ENCODE data around the gene PCNX3. TPM values are rescaled to one million over a fixed set of nuclear protein-coding genes. Genes with fewer than 3 reads are reported as not detected.

Gene PCNX3
- total and polyA plus RNA-seq, 2 donors (not counting 3 experiments of a cell fraction or from before 2014, with no cell fraction given): 42.6 to 53.9 TPM

- CTCF ChIA-PET: interaction anchor here (1.3 to 2.8 kb wide), 6 partner anchors 11 to 191 kb away, joined by 3 to 24 read pairs (median 12); partner anchors contain the start of genes AP5B1, PCNX3 and SIPA1
- Histone ChIP-seq H3K27me3 (ENCODE audit: control insufficient read depth in 2 of 2, insufficient read depth in 2 of 2, low read length in 2 of 2) (no peaks in the 10 kb centered on the region), H3K9ac (replicated peaks; ENCODE audit: extremely low read depth, insufficient read depth, low read length) (no peak overlapping the region), H3K4me2 (ENCODE audit: insufficient read depth, low read length) (no peak overlapping the region), H3K9me1 (replicated peaks; ENCODE audit: control insufficient read depth, extremely low read depth, insufficient read depth, low read length) (no peaks in the 10 kb centered on the region), H3K4me1 (ENCODE audit: control insufficient read depth, extremely low read depth, insufficient read depth, low read length) (no peaks in the 10 kb centered on the region), H2AFZ (ENCODE audit: low read depth, low read length) (no peak overlapping the region), H3K9me3 (replicated peaks; ENCODE audit: control insufficient read depth, insufficient read depth, low read length) (no peaks in the 10 kb centered on the region), H3K4me3 (replicated peaks in 1 of 3; ENCODE audit: insufficient read depth in 1 of 3, low read depth in 1 of 3, low read length in 3 of 3) (no peak overlapping the region), H4K20me1 (replicated peaks; ENCODE audit: control insufficient read depth, extremely low read depth, insufficient read depth, low read length) (no peaks in the 10 kb centered on the region), H3K79me2 (ENCODE audit: control insufficient read depth, insufficient read depth, low read length) (no peaks in the 10 kb centered on the region), H3K36me3 (ENCODE audit: control insufficient read depth in 2 of 2, extremely low read depth in 1 of 2, insufficient read depth in 2 of 2, low read length in 2 of 2) (peaks cover 21 to 69% of the 10 kb centered on the region in 2 experiments), H3K27ac (ENCODE audit: insufficient read depth, low read depth, low read length) (no peak overlapping the region)
- POLR2A ChIA-PET: interaction anchor here (0.9 kb wide), 1 partner anchor 11 kb away, joined by 3 read pairs; the partner anchor contains the start of gene SIPA1
- intact Hi-C loops (cut with micrococcal nuclease): loop anchor here (2.0 kb wide), 2 partner anchors 142 to 192 kb away; no protein-coding TSS in a partner anchor
- dilution Hi-C loops (cut with MboI; ENCODE audit: extremely low pct_ligation_motif_present, low sequenced_read_pairs): no loop called here
- TF ChIP-seq POLR2AphosphoS5 (IDR thresholded peaks at IDR 0.05; ENCODE audit: insufficient read depth, low read depth, low read length) (no peak), MYC (IDR thresholded peaks at IDR 0.05; ENCODE audit: low read depth, low read length) (no peak), JUN (IDR thresholded peaks at IDR 0.05; ENCODE audit: borderline replicate concordance, insufficient read depth, insufficient read length, low read depth) (no peak), GATA2 (IDR thresholded peaks at IDR 0.05; ENCODE audit: insufficient read depth, insufficient read length, low read depth, low read length) (no peak), FOS (IDR thresholded peaks at IDR 0.05; ENCODE audit: borderline replicate concordance, insufficient read depth, low read length) (no peak), EZH2 (IDR thresholded peaks at IDR 0.05; ENCODE audit: borderline replicate concordance, low read depth, low read length, severe bottlenecking) (no peak), POLR2A (IDR thresholded peaks at IDR 0.05; ENCODE audit: low read depth, low read length) (no peak), MAX (IDR thresholded peaks at IDR 0.05; ENCODE audit: insufficient read depth, insufficient read length) (no peak)
- TF ChIP-seq, protein P1, sequence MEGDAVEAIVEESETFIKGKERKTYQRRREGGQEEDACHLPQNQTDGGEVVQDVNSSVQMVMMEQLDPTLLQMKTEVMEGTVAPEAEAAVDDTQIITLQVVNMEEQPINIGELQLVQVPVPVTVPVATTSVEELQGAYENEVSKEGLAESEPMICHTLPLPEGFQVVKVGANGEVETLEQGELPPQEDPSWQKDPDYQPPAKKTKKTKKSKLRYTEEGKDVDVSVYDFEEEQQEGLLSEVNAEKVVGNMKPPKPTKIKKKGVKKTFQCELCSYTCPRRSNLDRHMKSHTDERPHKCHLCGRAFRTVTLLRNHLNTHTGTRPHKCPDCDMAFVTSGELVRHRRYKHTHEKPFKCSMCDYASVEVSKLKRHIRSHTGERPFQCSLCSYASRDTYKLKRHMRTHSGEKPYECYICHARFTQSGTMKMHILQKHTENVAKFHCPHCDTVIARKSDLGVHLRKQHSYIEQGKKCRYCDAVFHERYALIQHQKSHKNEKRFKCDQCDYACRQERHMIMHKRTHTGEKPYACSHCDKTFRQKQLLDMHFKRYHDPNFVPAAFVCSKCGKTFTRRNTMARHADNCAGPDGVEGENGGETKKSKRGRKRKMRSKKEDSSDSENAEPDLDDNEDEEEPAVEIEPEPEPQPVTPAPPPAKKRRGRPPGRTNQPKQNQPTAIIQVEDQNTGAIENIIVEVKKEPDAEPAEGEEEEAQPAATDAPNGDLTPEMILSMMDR (IDR thresholded peaks at IDR 0.05; ENCODE audit: extremely low read depth in 1 of 2, insufficient read depth in 1 of 2, low read depth in 1 of 2, low read length in 2 of 2): no peak
- no TSS peak for BruUV-seq (replicated peaks)
- no peak for FAIRE-seq
- no peak for DNase-seq (ENCODE audit: low read depth, low spot score)
Observed at GRCh38 chr11:65627202-65627601, 11.6 kb downstream of the PCNX3 start.
